HFFc6 (cell line): ENCODE measurements around the gene RB1. TPM values are rescaled to one million over a fixed set of nuclear protein-coding genes. Genes with fewer than 3 reads are reported as not detected.

Experiments used
- DNase-seq: peaks from one replicate; pipeline ENCODE4 v3.0.0-alpha.2; 2018
- H3K27ac Mint-ChIP-seq: 2 replicates; pipeline ENCODE4 v1.8.0; 2020; ENCODE audit warnings: mild to moderate bottlenecking, mixed read lengths
- H3K27me3 Mint-ChIP-seq: 2 replicates; pipeline ENCODE4 v1.8.0; 2021; ENCODE audit warnings: mild to moderate bottlenecking, moderate library complexity, mixed read lengths; ENCODE audit not compliant: insufficient read depth
- H3K36me3 Mint-ChIP-seq: 2 replicates; pipeline ENCODE4 v1.8.0; 2021; ENCODE audit warnings: low read depth, mixed read lengths
- H3K4me1 Mint-ChIP-seq: 2 replicates; pipeline ENCODE4 v1.8.0; 2020; ENCODE audit warnings: low read depth, mixed read lengths
- H3K4me3 Mint-ChIP-seq: 2 replicates; pipeline ENCODE4 v1.8.0; 2020; ENCODE audit warnings: mild to moderate bottlenecking, moderate library complexity, mixed read lengths
- H3K9me3 Mint-ChIP-seq: 2 replicates; pipeline ENCODE4 v1.8.0; 2020; ENCODE audit warnings: mild to moderate bottlenecking, mixed read lengths
- CTCF ChIP-seq: fragments of 200-600 bp; sonication (generic); IDR thresholded peaks from 2 replicates; pipeline ENCODE4 v1.5.0; 2021; ENCODE audit warnings: antibody characterized with exemption, mild to moderate bottlenecking
- total RNA-seq, 6 experiments: library from RNA; stranded (reverse); fragmentation: NEBNext Ultra II Directional; extraction: Animal tissue kit (Norgen Biotek cat#: 25700); gene quantifications; 2 replicates in 1 of 6; 3 replicates in 5 of 6; pipeline ENCODE4 v1.2.3, GENCODE V29; 2021

The RB1 gene
- total RNA-seq, 6 experiments from 2014 or later = 39.2 to 50.4 (median 43.0) TPM

GRCh38 chr13:48278806-48279205 is 24.7 kb upstream of the RB1 start:
- Mint-ChIP-seq H3K9me3 (no peaks in the 10 kb centered on the region), H3K4me3 (no peak overlapping the region), H3K36me3 (no peaks in the 10 kb centered on the region), H3K27ac (no peak overlapping the region), H3K27me3 (no peaks in the 10 kb centered on the region; the same call in 1 of the 2 replicates), H3K4me1 (0 out of 2 replicates have a peak, but pooled peaks cover 5% of the 10 kb centered on the region)
- no peak for TF ChIP-seq CTCF
- no peak for DNase-seq

GRCh38 chr13:48281556-48281955 is 22.0 kb upstream of the RB1 start:
- Mint-ChIP-seq H3K27ac (no peak overlapping the region), H3K36me3 (no peaks in the 10 kb centered on the region), H3K4me3 (no peak overlapping the region), H3K4me1 (no peaks in the 10 kb centered on the region), H3K27me3 (peaks cover 2% of the 10 kb centered on the region), H3K9me3 (no peaks in the 10 kb centered on the region)
- DNase-seq = no peak
- no peak for TF ChIP-seq CTCF

GRCh38 chr13:48291730-48292129 is 11.8 kb upstream of the RB1 start:
- Mint-ChIP-seq H3K4me1 (peaks cover 6% of the 10 kb centered on the region), H3K27me3 (peaks cover 10% of the 10 kb centered on the region), H3K27ac (no peak overlapping the region), H3K4me3 (no peak overlapping the region), H3K9me3 (no peaks in the 10 kb centered on the region), H3K36me3 (no peaks in the 10 kb centered on the region)
- no peak for TF ChIP-seq CTCF
- DNase-seq = no peak

- no peak overlapping the region for H3K4me3 Mint-ChIP-seq
- H3K36me3 Mint-ChIP-seq = no peaks in the 10 kb centered on the region
- H3K27me3 Mint-ChIP-seq = peaks cover 10% of the 10 kb centered on the region
- H3K4me1 Mint-ChIP-seq = peaks cover 14% of the 10 kb centered on the region
- H3K27ac Mint-ChIP-seq = no peak overlapping the region
- no peak for DNase-seq
- TF ChIP-seq CTCF = no peak
- no peaks in the 10 kb centered on the region for H3K9me3 Mint-ChIP-seq
Measured at GRCh38 chr13:48292650-48293049, 10.9 kb upstream of the RB1 start.

- peaks cover 14% of the 10 kb centered on the region for H3K4me1 Mint-ChIP-seq
- no peak overlapping the region for H3K4me3 Mint-ChIP-seq
- no peaks in the 10 kb centered on the region for H3K9me3 Mint-ChIP-seq
- DNase-seq = no peak
- no peak overlapping the region for H3K27ac Mint-ChIP-seq
- no peak for TF ChIP-seq CTCF
- peaks cover 2% of the 10 kb centered on the region; the same call in 1 of the 2 replicates for H3K27me3 Mint-ChIP-seq
- H3K36me3 Mint-ChIP-seq = no peaks in the 10 kb centered on the region
Measured at GRCh38 chr13:48294653-48295052, 8.9 kb upstream of the RB1 start.

- no peak for DNase-seq
- Mint-ChIP-seq H3K9me3 (no peaks in the 10 kb centered on the region), H3K4me1 (peaks cover 14% of the 10 kb centered on the region), H3K4me3 (no peak overlapping the region), H3K36me3 (no peaks in the 10 kb centered on the region), H3K27ac (no peak overlapping the region), H3K27me3 (peaks cover 1% of the 10 kb centered on the region; the same call in 1 of the 2 replicates)
- TF ChIP-seq CTCF = no peak
Measured at GRCh38 chr13:48295271-48295670, 8.3 kb upstream of the RB1 start.
